HepG2 (cell line): Measurements from ENCODE around the gene NR3C2.

Source experiments
- PHF21A ChIP-seq: sonication (generic); formaldehyde crosslinking; IDR thresholded peaks from 2 replicates; pipeline ENCODE4 v1.5.0; 2020; ENCODE audit warnings: mild to moderate bottlenecking, missing genetic modification reagents
- TF ChIP-seq, protein P1 (sequence below): sonication (generic); formaldehyde crosslinking; IDR thresholded peaks from 2 replicates; pipeline ENCODE4 v1.5.0; 2020; ENCODE audit warnings: missing genetic modification reagents, mild to moderate bottlenecking, borderline replicate concordance

DNA sequence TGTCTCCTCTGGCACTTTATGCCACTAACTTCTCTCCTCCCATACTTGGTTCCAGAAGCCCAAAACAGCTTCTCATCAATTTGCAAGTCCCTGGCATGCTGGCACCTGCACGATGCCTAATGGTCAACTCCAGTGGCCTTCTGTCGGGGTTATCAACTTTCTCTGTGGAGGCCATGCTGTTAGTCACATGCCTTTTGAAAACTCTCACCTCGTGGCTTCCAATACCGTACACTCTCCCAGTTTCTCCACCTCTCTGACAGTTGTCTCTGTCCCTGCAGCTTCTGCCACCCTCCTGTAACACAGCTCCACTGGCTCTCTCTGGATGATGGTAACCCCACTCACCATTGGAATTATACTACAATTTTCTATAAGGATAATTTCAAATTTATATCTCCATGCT lies 324.0 kb downstream of the NR3C2 start:
- TF ChIP-seq PHF21A (CRISPR knock-in tag), result no peak
- TF ChIP-seq, protein P1, sequence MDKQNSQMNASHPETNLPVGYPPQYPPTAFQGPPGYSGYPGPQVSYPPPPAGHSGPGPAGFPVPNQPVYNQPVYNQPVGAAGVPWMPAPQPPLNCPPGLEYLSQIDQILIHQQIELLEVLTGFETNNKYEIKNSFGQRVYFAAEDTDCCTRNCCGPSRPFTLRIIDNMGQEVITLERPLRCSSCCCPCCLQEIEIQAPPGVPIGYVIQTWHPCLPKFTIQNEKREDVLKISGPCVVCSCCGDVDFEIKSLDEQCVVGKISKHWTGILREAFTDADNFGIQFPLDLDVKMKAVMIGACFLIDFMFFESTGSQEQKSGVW (CRISPR knock-in tag), result no peak
